K562 (cell line): ENCODE measurements around the gene NR2F1. TPM values are rescaled to one million over a fixed set of nuclear protein-coding genes. Genes with fewer than 3 reads are reported as not detected.
A peak's percentile ranks its signal among the peaks of the same experiment; 100 is the strongest.

Source experiments
- ATAC-seq: fragments of 200-7000 bp; cut with Tn5 transposase; 3 replicates; pipeline ENCODE4 v1.9.1; 2020; ENCODE audit warnings: moderate library complexity
- BruUV-seq: library from RNA; stranded (reverse); fragments of 400-500 nt; replicated peaks from 2 replicates; lab custom pipeline; 2021; lab: Mats Ljungman, UMichigan
- CTCF ChIA-PET: fragments of 300-600 bp; formaldehyde crosslinking; extraction: SDS; loops from one replicate; lab custom pipeline; 2021; ENCODE audit warnings: low intra/inter-chr PET ratio; lab: Yijun Ruan, JAX
- POLR2A ChIA-PET: fragments of 300-600, 350-650 bp; sonication (Branson Sonifier 250); formaldehyde crosslinking; extraction: SDS; loops from one replicate; lab custom pipeline; 2021; ENCODE audit warnings: antibody characterized with exemption, inconsistent platforms; lab: Yijun Ruan, JAX
- DNase-seq, 4 experiments: peaks; one replicate each; pipeline versions ENCODE4 v3.0.0 to v3.0.0-alpha.2; 2011 to 2018; ENCODE audit warnings: low spot score in 3 of 4, mixed read lengths in 3 of 4; ENCODE audit errors: extremely low read depth in 1 of 4
- FAIRE-seq: peaks from 2 replicates; lab custom pipeline; 2011; peaks lifted over from hg19 to GRCh38; lab: Jason Lieb, UNC
- H2AFZ ChIP-seq: 2 replicates; pipeline ENCODE4 v1.6.0; 2011; ENCODE audit warnings: low read depth, low read length, control low read depth, inconsistent platforms
- H3K27ac ChIP-seq: fragments of 200-600 bp; 3 replicates; pipeline ENCODE4 v1.8.0; 2011; ENCODE audit warnings: low read depth, mild to moderate bottlenecking, control low read depth, inconsistent platforms, low read length, moderate library complexity, mixed read lengths; ENCODE audit errors: extremely low read depth
- H3K27me3 ChIP-seq, 2 experiments: fragments of 300-600 bp in 1 of 2; 2 replicates in 1 of 2; 3 replicates in 1 of 2; pipeline versions ENCODE4 v1.6.0 to v1.8.0; 2011; ENCODE audit warnings: inconsistent platforms in 2 of 2, low read length in 2 of 2, mild to moderate bottlenecking in 1 of 2, mixed read lengths in 1 of 2, moderate library complexity in 1 of 2; ENCODE audit not compliant: control insufficient read depth in 2 of 2, insufficient read depth in 2 of 2
- H3K36me3 ChIP-seq: fragments of 300-600 bp; 3 replicates; pipeline ENCODE4 v1.8.0; 2011; ENCODE audit warnings: mild to moderate bottlenecking, low read length, inconsistent platforms; ENCODE audit not compliant: control insufficient read depth, insufficient read depth
- H3K4me1 ChIP-seq, 2 experiments: fragments of 200-600 bp in 1 of 2; replicated peaks in 1 of 2; 2 replicates in 1 of 2; 3 replicates in 1 of 2; pipeline versions ENCODE4 v1.5.1 to v1.8.0; 2011; ENCODE audit warnings: inconsistent platforms in 2 of 2, low read length in 2 of 2, mild to moderate bottlenecking in 1 of 2, mixed read lengths in 1 of 2, moderate library complexity in 1 of 2; ENCODE audit not compliant: control insufficient read depth in 2 of 2, insufficient read depth in 2 of 2
- H3K4me2 ChIP-seq: 2 replicates; pipeline ENCODE4 v1.6.1; 2011; ENCODE audit warnings: low read length, control low read depth, inconsistent platforms, mixed read lengths; ENCODE audit not compliant: insufficient read depth
- H3K4me3 ChIP-seq: fragments of 200-600 bp; sonication (generic), shearing (Covaris generic); 2 replicates; pipeline ENCODE4 v1.5.1; 2016; ENCODE audit warnings: control low read depth, inconsistent platforms
- H3K79me2 ChIP-seq: fragments of 200-600 bp; 3 replicates; pipeline ENCODE4 v1.8.0; 2011; ENCODE audit warnings: low read length, inconsistent platforms; ENCODE audit not compliant: control insufficient read depth, insufficient read depth
- H3K9ac ChIP-seq, 2 experiments: 2 replicates each; pipeline versions ENCODE4 v1.6.0 to v1.6.1; 2011; ENCODE audit warnings: low read depth in 2 of 2, low read length in 2 of 2, control low read depth in 1 of 2, inconsistent platforms in 1 of 2, mild to moderate bottlenecking in 1 of 2, mixed read lengths in 1 of 2; ENCODE audit not compliant: insufficient read depth in 1 of 2
- H3K9me1 ChIP-seq: one replicate; pipeline ENCODE4 v1.6.0; 2011; ENCODE audit warnings: inconsistent platforms, mild to moderate bottlenecking, low read length, moderate library complexity; ENCODE audit not compliant: control insufficient read depth, insufficient read depth
- H3K9me3 ChIP-seq: replicated peaks from 2 replicates; pipeline ENCODE4 v1.5.1; 2011; ENCODE audit warnings: low read depth, low read length, inconsistent platforms; ENCODE audit not compliant: control insufficient read depth, insufficient read depth
- H4K20me1 ChIP-seq: replicated peaks from 2 replicates; pipeline ENCODE4 v1.6.1; 2011; ENCODE audit warnings: low read length, inconsistent platforms, mixed read lengths; ENCODE audit not compliant: control insufficient read depth, insufficient read depth
- DIDO1 ChIP-seq: fragments of 450-650 bp; IDR thresholded peaks from 2 replicates; pipeline ENCODE4 v1.6.1; 2016; ENCODE audit warnings: low read depth, missing biosample characterization, missing genetic modification characterization
- MTF1 ChIP-seq: fragments of 250-450 bp; sonication (Bioruptor Pico); IDR thresholded peaks from 2 replicates; pipeline ENCODE4 v1.9.0; 2021; ENCODE audit warnings: moderate library complexity, mild to moderate bottlenecking, inconsistent platforms, borderline replicate concordance
- NFXL1 ChIP-seq: fragments of 450-650 bp; formaldehyde crosslinking; IDR thresholded peaks from 2 replicates; pipeline ENCODE4 v1.4.0; 2021; ENCODE audit warnings: mild to moderate bottlenecking
- NR2C1 ChIP-seq, 2 experiments: fragments of 450-650 bp; IDR thresholded peaks; 2 replicates each; pipeline ENCODE4 v1.6.1; 2017; ENCODE audit warnings: mild to moderate bottlenecking in 2 of 2, antibody characterized with exemption in 1 of 2, inconsistent platforms in 1 of 2, missing compliant biosample characterization in 1 of 2, missing genetic modification characterization in 1 of 2
- PHB ChIP-seq: fragments of 250-450 bp; sonication (Bioruptor Pico); IDR thresholded peaks from 2 replicates; pipeline ENCODE4 v1.5.0; 2021
- RNF2 ChIP-seq: sonication (generic); IDR thresholded peaks from 2 replicates; pipeline ENCODE4 v1.6.1; 2016
- ZNF324 ChIP-seq: fragments of 250-450 bp; sonication (Bioruptor Pico); IDR thresholded peaks from 2 replicates; pipeline ENCODE4 v1.4.0; 2020; ENCODE audit warnings: mild to moderate bottlenecking
- ZNF512 ChIP-seq: IDR thresholded peaks from 2 replicates; pipeline ENCODE4 v1.6.1; 2016; ENCODE audit warnings: missing genetic modification characterization, missing compliant biosample characterization
- WGBS: fragments of 100-300 bp; shearing (Covaris generic); methylation state at CpG from one replicate; pipeline ENCODE4 v1.1.6; 2016; ENCODE audit warnings: low coverage, mixed read lengths; ENCODE audit not compliant: insufficient coverage; ENCODE audit errors: missing lambda C conversion rate; 5-methylcytosine and 5-hydroxymethylcytosine counted together
- in situ Hi-C: fragments of 300-500 bp; cut with MboI; formaldehyde crosslinking; loops from 4 replicates; pipeline ENCODE4 v1.15.0; 2018; ENCODE audit warnings: inconsistent platforms, mixed read lengths
- intact Hi-C: fragments of 100-400 bp; cut with micrococcal nuclease; formaldehyde crosslinking; loops from 2 replicates; pipeline ENCODE4 v1.14.2; 2022
- polyA plus RNA-seq, 8 experiments: library from polyadenylated mRNA; depleted of rRNA in 4 of 8; stranded (reverse) in 5 of 8; unstranded in 3 of 8; fragments of >200 nt; fragmentation: Nextera tagmentation in 2 of 8; fragmentation: Illumina TruSeq in 1 of 8; extraction: Ambion mirVana in 2 of 8; extraction: Trizol in 1 of 8; gene quantifications; 2 replicates each; pipeline versions ENCODE4 v1.2.1 to v1.2.3, GENCODE V29; 2011 to 2014; ENCODE audit warnings: inconsistent platforms in 1 of 8, missing spikeins in 1 of 8
- total RNA-seq, 7 experiments: library from RNA; depleted of rRNA in 6 of 7; stranded (reverse); fragments of >200 nt in 6 of 7; fragmentation: Illumina TruSeq in 2 of 7; extraction: Trizol in 2 of 7; gene quantifications; 2 replicates each; pipeline versions ENCODE4 v1.2.1 to v1.2.3, GENCODE V29; 2011 to 2021; ENCODE audit warnings: low replicate concordance in 1 of 7

The NR2F1 gene
- total and polyA plus RNA-seq, 9 of the 15 experiments (the other 6 are each of a cell fraction or from before 2014, with no cell fraction given) = 0.18 TPM; not detected in 8

- DNase-seq (peak in 1 of 4 experiments; percentile 22), ATAC-seq (no peak), FAIRE-seq (no peak)
- BruUV-seq = no TSS peak
- Histone ChIP-seq H3K27ac (no peak overlapping the region), H3K4me1 (peaks cover 0 to 14% of the 10 kb centered on the region in 2 experiments; a peak in 2 of 5 replicates), H3K4me2 (no peak overlapping the region), H3K4me3 (peak overlapping the region; percentile 8; the same call in 1 of the 2 replicates), H3K36me3 (no peaks in the 10 kb centered on the region), H3K9me1 (no peaks in the 10 kb centered on the region), H3K9ac (no peak overlapping the region), H3K27me3 (peaks cover 0 to 12% of the 10 kb centered on the region in 2 experiments; a peak in 3 of 5 replicates), H2AFZ (no peak overlapping the region), H3K9me3 (no peaks in the 10 kb centered on the region), H3K79me2 (no peaks in the 10 kb centered on the region), H4K20me1 (no peaks in the 10 kb centered on the region)
- ChIA-PET CTCF (no interaction called here), POLR2A (interaction anchor here (1.2 kb wide), 1 partner anchor 14 kb away, joined by 3 read pairs; no protein-coding TSS in a partner anchor)
- WGBS = 2% methylated on average over 18 of the region's 110 CpGs
- no peak for TF ChIP-seq PHB
- TF ChIP-seq ZNF324 (CRISPR knock-in tag) = no peak
- no peak for TF ChIP-seq NR2C1 (IDR thresholded peaks at IDR 0.05)
- no peak for TF ChIP-seq NR2C1 (tag; IDR thresholded peaks at IDR 0.05)
- peak; percentile 0; the same call in 1 of the 2 replicates for TF ChIP-seq ZNF512 (tag)
- TF ChIP-seq RNF2 = no peak
- no peak for TF ChIP-seq MTF1
- TF ChIP-seq NFXL1 (CRISPR knock-in tag) = no peak
- TF ChIP-seq DIDO1 = no peak
- intact Hi-C loops = loop anchor here (5.0 kb wide), 1 partner anchor 1153 kb away; no protein-coding TSS in a partner anchor
- in situ Hi-C loops = loop anchor here (25.0 kb wide), 1 partner anchor 1153 kb away; no protein-coding TSS in a partner anchor
Measured at GRCh38 chr5:93583768-93584595, 960 bp downstream of the NR2F1 start.
